Measurements from ENCODE around the gene IL16. TPM values are rescaled to one million over a fixed set of nuclear protein-coding genes. Genes with fewer than 3 reads are reported as not detected.

Gene IL16
- total RNA-seq, 1 donor = 89.8 TPM

GRCh38 chr15:81363276-81363675, 166.6 kb downstream of the IL16 start:
- H3K4me3 ChIP-seq (ENCODE audit: low read length) = no peak overlapping the region
- no peaks in the 10 kb centered on the region for H3K27me3 ChIP-seq (ENCODE audit: insufficient read depth, low read length)
- H3K9me3 ChIP-seq (ENCODE audit: low read depth, low read length) = no peaks in the 10 kb centered on the region
- H3K4me1 ChIP-seq (ENCODE audit: insufficient read depth, low read length) = no peaks in the 10 kb centered on the region

Other genes with a start within 250 kb of the IL16 start
- 8.6 TPM for gene MESD, start 207.1 kb upstream of the IL16 start, total RNA-seq
- 21.3 TPM for gene TLNRD1, start 196.0 kb upstream of the IL16 start, total RNA-seq
- 3.7 TPM for gene CFAP161, start 62.6 kb upstream of the IL16 start, total RNA-seq
- 14.1 TPM for gene STARD5, start 127.3 kb downstream of the IL16 start, total RNA-seq
- not detected for gene TMC3, start 177.3 kb downstream of the IL16 start, total RNA-seq